ENCODE measurements around the gene GSG1L. TPM values are rescaled to one million over a fixed set of nuclear protein-coding genes. Genes with fewer than 3 reads are reported as not detected.

GSG1L gene
- total RNA-seq, 1 donor from 2014 or later, result not detected

DNA sequence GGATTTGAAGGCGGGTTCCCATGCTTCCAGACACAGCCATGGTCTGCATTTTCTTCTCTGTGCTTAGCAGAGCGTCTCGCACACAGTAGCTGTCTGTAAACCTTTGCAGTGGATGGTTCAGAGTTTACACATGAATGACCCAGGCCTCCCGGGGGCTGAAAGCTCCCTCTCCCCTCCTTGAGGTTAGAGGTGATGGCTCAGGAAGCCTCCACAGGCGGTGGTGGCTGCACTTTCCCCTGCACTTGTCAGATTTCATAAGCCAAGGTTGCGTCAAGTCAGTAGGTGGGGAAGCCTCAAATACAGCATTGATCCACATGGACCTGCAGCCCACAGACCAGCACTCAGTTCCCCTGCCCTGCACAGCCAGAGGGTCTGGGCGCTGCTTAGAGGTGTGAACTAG lies 301.7 kb downstream of the GSG1L start:
- H3K4me3 ChIP-seq (ENCODE audit: low read depth, low read length), result no peak overlapping the region
- peak; percentile 12 for DNase-seq (ENCODE audit: low read depth)
- TF ChIP-seq, protein P1, sequence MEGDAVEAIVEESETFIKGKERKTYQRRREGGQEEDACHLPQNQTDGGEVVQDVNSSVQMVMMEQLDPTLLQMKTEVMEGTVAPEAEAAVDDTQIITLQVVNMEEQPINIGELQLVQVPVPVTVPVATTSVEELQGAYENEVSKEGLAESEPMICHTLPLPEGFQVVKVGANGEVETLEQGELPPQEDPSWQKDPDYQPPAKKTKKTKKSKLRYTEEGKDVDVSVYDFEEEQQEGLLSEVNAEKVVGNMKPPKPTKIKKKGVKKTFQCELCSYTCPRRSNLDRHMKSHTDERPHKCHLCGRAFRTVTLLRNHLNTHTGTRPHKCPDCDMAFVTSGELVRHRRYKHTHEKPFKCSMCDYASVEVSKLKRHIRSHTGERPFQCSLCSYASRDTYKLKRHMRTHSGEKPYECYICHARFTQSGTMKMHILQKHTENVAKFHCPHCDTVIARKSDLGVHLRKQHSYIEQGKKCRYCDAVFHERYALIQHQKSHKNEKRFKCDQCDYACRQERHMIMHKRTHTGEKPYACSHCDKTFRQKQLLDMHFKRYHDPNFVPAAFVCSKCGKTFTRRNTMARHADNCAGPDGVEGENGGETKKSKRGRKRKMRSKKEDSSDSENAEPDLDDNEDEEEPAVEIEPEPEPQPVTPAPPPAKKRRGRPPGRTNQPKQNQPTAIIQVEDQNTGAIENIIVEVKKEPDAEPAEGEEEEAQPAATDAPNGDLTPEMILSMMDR (conservative IDR thresholded peaks at IDR 0.05; ENCODE audit: low read depth, low read length), result no peak

DNA sequence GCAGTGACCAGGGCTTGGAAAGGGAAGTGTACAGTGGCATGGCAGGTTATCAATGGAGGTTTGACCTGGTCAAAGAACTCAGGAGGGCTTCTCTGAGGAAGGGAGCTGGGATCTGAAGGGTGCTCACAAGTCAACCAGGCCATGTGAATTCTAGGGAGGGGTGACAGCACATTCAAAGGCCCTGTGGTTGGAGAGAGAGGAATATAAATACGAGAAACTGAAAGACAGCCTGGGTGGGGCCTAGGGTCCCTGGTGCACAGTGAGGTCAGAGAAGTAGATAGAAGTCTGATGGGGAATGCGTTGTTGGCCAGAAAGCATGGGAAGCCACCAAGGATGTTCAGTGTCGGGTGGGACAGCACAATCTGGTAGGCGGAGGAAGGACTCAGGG lies 302.7 kb downstream of the GSG1L start:
- H3K4me3 ChIP-seq (ENCODE audit: low read depth, low read length), result no peak overlapping the region
- DNase-seq (ENCODE audit: low read depth), result no peak
- TF ChIP-seq, protein P1 (conservative IDR thresholded peaks at IDR 0.05; ENCODE audit: low read depth, low read length), result no peak

DNA sequence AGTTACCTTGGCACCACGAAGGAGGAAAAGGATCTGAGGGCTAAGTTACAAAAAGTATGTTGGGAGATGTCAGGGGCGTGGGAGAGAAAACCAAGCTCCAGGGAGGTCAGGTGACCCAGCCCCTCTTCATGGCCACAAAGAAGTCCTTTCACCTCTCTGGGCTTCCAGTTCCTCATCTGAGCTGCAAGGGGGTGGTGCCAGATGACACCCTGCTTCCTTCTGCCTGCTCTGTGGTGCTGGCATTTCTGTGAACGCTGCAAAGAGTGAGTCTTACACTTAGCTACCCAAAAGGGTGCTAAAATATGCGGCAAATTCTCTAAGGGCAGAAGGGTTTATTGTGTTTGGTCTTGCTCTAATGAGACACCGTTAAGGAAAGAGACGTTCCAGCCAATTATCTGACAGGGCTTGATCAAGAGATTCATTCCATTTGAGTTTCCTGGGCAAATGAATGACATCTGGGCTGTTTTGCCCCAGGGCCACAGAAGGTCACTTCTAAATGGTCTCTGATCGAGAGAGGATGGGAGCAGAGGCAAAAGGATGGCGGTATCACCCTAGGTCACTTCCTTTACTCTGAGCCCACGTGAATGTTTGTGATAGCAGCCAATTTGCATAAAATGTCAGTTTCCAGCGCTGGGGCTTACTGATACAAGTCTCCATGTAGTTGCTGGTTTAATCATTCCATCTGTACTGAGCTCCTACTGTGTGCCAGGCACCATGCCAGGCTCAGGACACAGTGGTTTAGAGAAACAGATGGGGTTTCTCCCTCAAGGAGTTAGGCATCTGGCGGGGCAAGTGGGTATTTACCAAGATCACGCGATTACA lies 303.3 kb downstream of the GSG1L start:
- TF ChIP-seq, protein P1 (conservative IDR thresholded peaks at IDR 0.05; ENCODE audit: low read depth, low read length), result no peak
- DNase-seq (ENCODE audit: low read depth), result no peak

DNA sequence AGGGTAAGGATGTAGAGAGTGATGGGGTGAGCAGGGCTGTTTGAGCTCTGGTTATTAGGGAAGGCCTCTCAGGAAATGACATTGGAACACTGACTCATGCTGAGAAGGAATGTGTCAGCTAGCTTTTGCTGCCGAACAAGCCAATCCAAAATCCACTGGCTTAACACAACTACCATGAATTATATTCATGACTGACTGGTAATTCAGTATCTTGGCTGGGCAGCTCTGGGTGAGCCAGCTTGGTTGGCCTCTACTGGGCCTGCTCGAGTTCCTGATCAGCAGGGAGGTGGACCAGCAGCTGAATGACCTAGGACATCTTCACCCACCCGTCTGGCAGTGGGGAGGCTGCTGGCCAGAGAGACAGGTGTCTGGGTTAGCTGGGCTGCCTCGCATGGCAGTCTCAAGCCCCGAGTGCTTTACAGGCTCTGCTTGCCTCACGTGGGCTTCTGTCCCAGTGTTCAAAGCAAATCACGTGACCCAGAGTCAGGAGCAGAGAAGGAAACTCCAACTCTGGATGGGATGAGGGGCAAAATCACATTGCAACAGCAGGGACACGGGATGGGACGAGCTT lies 304.1 kb downstream of the GSG1L start:
- TF ChIP-seq, protein P1 (conservative IDR thresholded peaks at IDR 0.05; ENCODE audit: low read depth, low read length), result no peak
- no peak overlapping the region for H3K4me3 ChIP-seq (ENCODE audit: low read depth, low read length)
- no peak for DNase-seq (ENCODE audit: low read depth)

More for the DNA sequence above, 303.3 kb downstream of the GSG1L start:
- H3K4me3 ChIP-seq (ENCODE audit: low read depth, low read length), result no peak overlapping the region

DNA sequence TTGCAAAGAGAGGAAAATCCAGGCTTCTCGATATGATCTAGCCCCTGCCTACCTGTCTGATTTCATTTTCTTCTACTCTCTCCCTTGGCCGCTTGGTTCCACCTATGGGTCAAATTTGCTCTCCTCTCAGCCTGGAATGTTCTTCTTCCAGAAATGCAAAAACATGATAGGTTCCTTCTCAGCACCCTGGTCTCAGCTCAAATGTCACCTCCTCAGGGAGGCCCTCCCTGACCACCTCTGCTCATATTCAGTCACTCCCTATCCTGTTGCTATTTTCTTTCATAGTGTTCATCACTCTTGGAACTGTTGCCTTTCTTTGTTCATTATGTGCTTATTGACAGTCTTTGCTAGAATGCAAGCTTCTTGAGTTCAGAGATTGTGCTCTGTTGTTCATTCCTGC lies 305.0 kb downstream of the GSG1L start:
- no peak overlapping the region for H3K4me3 ChIP-seq (ENCODE audit: low read depth, low read length)
- no peak for DNase-seq (ENCODE audit: low read depth)
- TF ChIP-seq, protein P1 (conservative IDR thresholded peaks at IDR 0.05; ENCODE audit: low read depth, low read length), result no peak

DNA sequence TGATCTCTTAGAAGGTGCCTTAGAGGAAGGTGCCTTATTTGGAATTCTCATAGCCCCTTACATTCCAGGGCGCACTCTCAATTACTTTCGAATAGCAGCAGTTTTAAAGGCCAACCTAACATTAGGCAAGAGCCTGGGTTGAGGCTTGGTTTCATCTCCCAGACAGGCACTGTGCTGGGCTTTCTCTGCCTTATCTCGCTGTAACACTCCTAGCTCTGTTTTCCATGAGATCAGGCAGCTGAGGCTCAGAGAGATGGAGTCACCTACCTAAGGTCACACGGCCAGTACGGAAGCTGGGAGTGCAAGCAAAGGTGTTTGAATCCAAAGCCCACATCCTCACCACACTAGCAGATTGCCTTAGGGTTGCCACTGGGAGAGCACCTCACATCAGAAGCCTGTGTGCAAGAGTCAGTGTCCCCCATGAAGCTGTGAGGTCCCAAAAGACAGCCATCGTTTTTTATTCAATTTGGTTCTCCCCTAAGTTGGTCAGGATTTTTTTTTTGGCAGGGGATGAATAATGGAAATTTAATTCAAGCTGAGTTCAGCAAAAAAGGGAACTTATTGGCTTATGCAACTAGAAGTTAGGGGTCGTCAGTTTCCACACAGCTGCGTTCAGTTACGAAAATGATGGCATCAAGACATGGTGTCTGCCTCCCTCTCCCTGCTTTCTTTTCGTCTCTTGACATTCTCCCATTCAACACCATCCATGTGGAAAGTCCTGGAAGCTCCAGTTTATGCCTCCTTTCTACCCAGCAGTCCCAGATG lies 307.1 kb downstream of the GSG1L start:
- TF ChIP-seq, protein P1 (conservative IDR thresholded peaks at IDR 0.05; ENCODE audit: low read depth, low read length), result no peak

More for the DNA sequence above, 307.1 kb downstream of the GSG1L start:
- DNase-seq (ENCODE audit: low read depth), result no peak
- H3K4me3 ChIP-seq (ENCODE audit: low read depth, low read length), result no peak overlapping the region

All from epithelial cell of proximal tubule (primary cell).